ENCODE data around the gene KCNE2. TPM values are rescaled to one million over a fixed set of nuclear protein-coding genes. Genes with fewer than 3 reads are reported as not detected.

The KCNE2 gene
- total RNA-seq, 1 donor from 2014 or later, result not detected

- DNase-seq (ENCODE audit: low read depth), result no peak
- H3K27me3 ChIP-seq (ENCODE audit: control insufficient read depth, insufficient read depth, low read length), result no peaks in the 10 kb centered on the region
- H3K36me3 ChIP-seq (ENCODE audit: control insufficient read depth, insufficient read depth, low read length), result no peaks in the 10 kb centered on the region
- no peak overlapping the region for H3K4me3 ChIP-seq (ENCODE audit: low read depth, low read length)
- no peak for TF ChIP-seq CTCF (IDR thresholded peaks at IDR 0.05; ENCODE audit: insufficient read depth, low read length, poor library complexity, severe bottlenecking)
Measured at GRCh38 chr21:34353182-34353581, 10.6 kb upstream of the KCNE2 start.

GRCh38 chr21:34354836-34355235 is 9.0 kb upstream of the KCNE2 start:
- no peak for DNase-seq (ENCODE audit: low read depth)
- Histone ChIP-seq H3K4me3 (ENCODE audit: low read depth, low read length) (no peak overlapping the region), H3K27me3 (ENCODE audit: control insufficient read depth, insufficient read depth, low read length) (no peaks in the 10 kb centered on the region), H3K36me3 (ENCODE audit: control insufficient read depth, insufficient read depth, low read length) (no peaks in the 10 kb centered on the region)
- TF ChIP-seq CTCF (IDR thresholded peaks at IDR 0.05; ENCODE audit: insufficient read depth, low read length, poor library complexity, severe bottlenecking), result no peak

- Histone ChIP-seq H3K27me3 (ENCODE audit: control insufficient read depth, insufficient read depth, low read length) (no peaks in the 10 kb centered on the region), H3K36me3 (ENCODE audit: control insufficient read depth, insufficient read depth, low read length) (no peaks in the 10 kb centered on the region), H3K4me3 (ENCODE audit: low read depth, low read length) (no peak overlapping the region)
- no peak for DNase-seq (ENCODE audit: low read depth)
- TF ChIP-seq CTCF (IDR thresholded peaks at IDR 0.05; ENCODE audit: insufficient read depth, low read length, poor library complexity, severe bottlenecking), result no peak
Measured at GRCh38 chr21:34355570-34355969, 8.2 kb upstream of the KCNE2 start.

GRCh38 chr21:34357889-34358288 is 5.9 kb upstream of the KCNE2 start:
- Histone ChIP-seq H3K4me3 (ENCODE audit: low read depth, low read length) (no peak overlapping the region), H3K36me3 (ENCODE audit: control insufficient read depth, insufficient read depth, low read length) (no peaks in the 10 kb centered on the region), H3K27me3 (ENCODE audit: control insufficient read depth, insufficient read depth, low read length) (no peaks in the 10 kb centered on the region)
- DNase-seq (ENCODE audit: low read depth), result no peak
- no peak for TF ChIP-seq CTCF (IDR thresholded peaks at IDR 0.05; ENCODE audit: insufficient read depth, low read length, poor library complexity, severe bottlenecking)

GRCh38 chr21:34358866-34359265 is 4.9 kb upstream of the KCNE2 start:
- Histone ChIP-seq H3K27me3 (ENCODE audit: control insufficient read depth, insufficient read depth, low read length) (no peaks in the 10 kb centered on the region), H3K4me3 (ENCODE audit: low read depth, low read length) (no peak overlapping the region), H3K36me3 (ENCODE audit: control insufficient read depth, insufficient read depth, low read length) (no peaks in the 10 kb centered on the region)
- DNase-seq (ENCODE audit: low read depth), result no peak
- no peak for TF ChIP-seq CTCF (IDR thresholded peaks at IDR 0.05; ENCODE audit: insufficient read depth, low read length, poor library complexity, severe bottlenecking)

GRCh38 chr21:34360488-34361241 is 3.1 kb upstream of the KCNE2 start:
- DNase-seq (ENCODE audit: low read depth), result no peak
- no peak for TF ChIP-seq CTCF (IDR thresholded peaks at IDR 0.05; ENCODE audit: insufficient read depth, low read length, poor library complexity, severe bottlenecking)
- no peak overlapping the region for H3K4me3 ChIP-seq (ENCODE audit: low read depth, low read length)
- no peaks in the 10 kb centered on the region for H3K36me3 ChIP-seq (ENCODE audit: control insufficient read depth, insufficient read depth, low read length)
- no peaks in the 10 kb centered on the region for H3K27me3 ChIP-seq (ENCODE audit: control insufficient read depth, insufficient read depth, low read length)
